ENCODE measurements around the gene CDH11.

- no peak for TF ChIP-seq CTCF (conservative IDR thresholded peaks at IDR 0.05; ENCODE audit: low read length)
- TF ChIP-seq EZH2phosphoT487 (IDR thresholded peaks at IDR 0.05; ENCODE audit: borderline replicate concordance, low read depth, low read length), result no peak
Observed at GRCh38 chr16:65148804-65149203, 26.9 kb upstream of the CDH11 start.

All from OCI-LY7 (cell line).